Suprapubic skin (tissue), 4 donors: ENCODE results near the gene TNNC1.

Experiments used
- CTCF ChIP-seq, 2 donors: fragments of 200-600 bp in 1 of 2; fragments of 450-650 bp in 1 of 2; sonication (generic) in 1 of 2; IDR thresholded peaks; one replicate each; pipeline ENCODE4 v1.5.1; 2016 to 2019; ENCODE audit warnings: antibody characterized with exemption in 2 of 2, mild to moderate bottlenecking in 1 of 2, moderate library complexity in 1 of 2
- EP300 ChIP-seq: sonication (generic); formaldehyde crosslinking; IDR thresholded peaks from one replicate; pipeline ENCODE4 v1.6.1; 2017; ENCODE audit warnings: antibody characterized with exemption
- POLR2A ChIP-seq, 2 donors: fragments of 450-650 bp; IDR thresholded peaks; one replicate each; pipeline ENCODE4 v1.6.1; 2017; ENCODE audit warnings: antibody characterized with exemption in 2 of 2, mild to moderate bottlenecking in 2 of 2, moderate library complexity in 2 of 2
- POLR2AphosphoS5 ChIP-seq, 3 donors: sonication (generic); formaldehyde crosslinking; IDR thresholded peaks; one replicate each; pipeline ENCODE4 v1.6.1; 2017; ENCODE audit warnings: antibody characterized with exemption in 3 of 3

DNA sequence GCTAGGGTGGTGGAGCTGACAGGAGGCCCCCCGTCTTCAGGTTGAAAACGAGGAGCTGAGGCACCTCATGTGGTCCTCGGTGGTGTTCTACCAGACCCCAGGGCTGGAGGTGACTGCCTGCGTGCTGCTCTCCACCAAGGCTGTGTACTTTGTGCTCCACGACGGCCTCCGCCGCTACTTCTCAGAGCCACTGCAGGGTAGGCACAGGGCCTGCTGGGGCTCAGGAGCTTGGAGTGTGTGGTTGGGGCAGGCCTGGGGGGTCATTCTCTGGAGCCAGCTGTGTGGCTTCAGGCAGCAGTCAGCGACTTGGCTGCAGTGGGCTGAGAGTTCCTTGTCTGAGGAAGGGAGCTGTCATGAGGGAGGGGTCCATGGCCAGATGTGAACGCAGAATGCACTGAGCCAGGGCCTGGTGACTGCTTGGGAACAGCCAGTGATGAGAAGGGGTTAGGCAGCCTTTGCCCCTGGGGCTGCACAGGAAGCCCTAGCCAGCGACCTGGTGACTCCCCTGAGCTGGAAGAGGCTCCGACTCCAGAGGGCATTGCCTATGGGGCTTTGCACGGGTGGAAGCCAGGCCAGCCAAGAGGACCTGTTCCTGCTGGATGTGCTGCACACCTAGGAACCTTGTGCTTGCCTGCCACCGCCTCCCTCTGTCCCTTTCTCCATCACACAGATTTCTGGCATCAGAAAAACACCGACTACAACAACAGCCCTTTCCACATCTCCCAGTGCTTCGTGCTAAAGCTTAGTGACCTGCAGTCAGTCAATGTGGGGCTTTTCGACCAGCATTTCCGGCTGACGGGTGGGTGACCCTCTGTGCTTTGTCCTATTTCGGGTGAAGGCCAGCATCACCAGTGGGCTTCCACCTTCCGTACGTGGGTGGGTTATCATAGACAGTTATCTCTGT, 36.4 kb upstream of the TNNC1 start:
- TF ChIP-seq CTCF (IDR thresholded peaks at IDR 0.05) (no peak), POLR2A (IDR thresholded peaks at IDR 0.05) (no peak), EP300 (no peak), POLR2AphosphoS5 (IDR thresholded peaks at IDR 0.05) (no peak)
